Astrocyte (in vitro differentiated cells and primary cell): ENCODE results near the gene SWT1. TPM values are rescaled to one million over a fixed set of nuclear protein-coding genes. Genes with fewer than 3 reads are reported as not detected.

Experiments used
- DNase-seq: peaks from one replicate; pipeline ENCODE4 v3.0.0-alpha.2; 2010; ENCODE audit warnings: low read depth
- FAIRE-seq: peaks from 2 replicates; lab custom pipeline; 2011; peaks lifted over from hg19 to GRCh38; lab: Jason Lieb, UNC
- H2AFZ ChIP-seq: 2 replicates; pipeline ENCODE4 v1.6.0; 2012; ENCODE audit warnings: low read depth, low read length, inconsistent platforms
- H3K27ac ChIP-seq: 2 replicates; pipeline ENCODE4 v1.5.1; 2011; ENCODE audit warnings: low read depth, low read length, inconsistent platforms
- H3K27me3 ChIP-seq: 2 replicates; pipeline ENCODE4 v1.6.0; 2011; ENCODE audit warnings: low read length, inconsistent platforms; ENCODE audit not compliant: insufficient read depth
- H3K36me3 ChIP-seq: 2 replicates; pipeline ENCODE4 v1.5.1; 2011; ENCODE audit warnings: low read length, inconsistent platforms; ENCODE audit not compliant: insufficient read depth
- H3K4me1 ChIP-seq: 2 replicates; pipeline ENCODE4 v1.5.1; 2011; ENCODE audit warnings: low read length, inconsistent platforms; ENCODE audit not compliant: insufficient read depth
- H3K4me2 ChIP-seq: 2 replicates; pipeline ENCODE4 v1.6.0; 2012; ENCODE audit warnings: low read length, inconsistent platforms
- H3K4me3 ChIP-seq: 2 replicates; pipeline ENCODE4 v1.5.1; 2011; ENCODE audit warnings: low read depth, mild to moderate bottlenecking, low read length, inconsistent platforms; ENCODE audit not compliant: insufficient read depth
- H3K79me2 ChIP-seq: 2 replicates; pipeline ENCODE4 v1.6.0; 2012; ENCODE audit warnings: mild to moderate bottlenecking, low read length, inconsistent platforms; ENCODE audit not compliant: insufficient read depth
- H3K9ac ChIP-seq: 2 replicates; pipeline ENCODE4 v1.6.0; 2012; ENCODE audit warnings: mild to moderate bottlenecking, low read length, inconsistent platforms
- H3K9me3 ChIP-seq: 2 replicates; pipeline ENCODE4 v1.5.1; 2012; ENCODE audit warnings: low read depth, mild to moderate bottlenecking, low read length, inconsistent platforms; ENCODE audit not compliant: insufficient read depth
- H4K20me1 ChIP-seq: 2 replicates; pipeline ENCODE4 v1.6.0; 2012; ENCODE audit warnings: low read length, inconsistent platforms; ENCODE audit not compliant: insufficient read depth
- H3K27ac Mint-ChIP-seq: one replicate; pipeline ENCODE4 v1.8.0; 2021; ENCODE audit warnings: mild to moderate bottlenecking, mixed read lengths; ENCODE audit not compliant: unreplicated experiment
- H3K27me3 Mint-ChIP-seq: one replicate; pipeline ENCODE4 v1.8.0; 2021; ENCODE audit warnings: low read depth, mixed read lengths; ENCODE audit not compliant: unreplicated experiment
- H3K36me3 Mint-ChIP-seq: one replicate; pipeline ENCODE4 v1.8.0; 2021; ENCODE audit warnings: low read depth, mixed read lengths; ENCODE audit not compliant: unreplicated experiment
- H3K4me1 Mint-ChIP-seq: one replicate; pipeline ENCODE4 v1.8.0; 2021; ENCODE audit warnings: low read depth, mixed read lengths; ENCODE audit not compliant: unreplicated experiment
- H3K4me3 Mint-ChIP-seq: one replicate; pipeline ENCODE4 v1.8.0; 2021; ENCODE audit warnings: mild to moderate bottlenecking, moderate library complexity, mixed read lengths; ENCODE audit not compliant: unreplicated experiment
- H3K9me3 Mint-ChIP-seq: one replicate; pipeline ENCODE4 v1.8.0; 2021; ENCODE audit warnings: mild to moderate bottlenecking, mixed read lengths; ENCODE audit not compliant: unreplicated experiment
- CTCF ChIP-seq: IDR thresholded peaks from 2 replicates; pipeline ENCODE4 v1.5.1; 2011; ENCODE audit warnings: low read depth, mild to moderate bottlenecking, inconsistent platforms, low read length, moderate library complexity; ENCODE audit not compliant: insufficient read depth
- EZH2 ChIP-seq: IDR thresholded peaks from 2 replicates; pipeline ENCODE4 v1.6.1; 2012; ENCODE audit warnings: mild to moderate bottlenecking, low read length, inconsistent platforms; ENCODE audit not compliant: insufficient read depth
- total RNA-seq: library from RNA; stranded (reverse); gene quantifications from 2 replicates; pipeline ENCODE4 v1.2.1, GENCODE V29; 2021

Gene SWT1
- total RNA-seq, 1 donor from 2014 or later: 5.4 TPM

- TF ChIP-seq EZH2 (no peak), CTCF (no peak)
- no peaks in the 10 kb centered on the region for H3K27me3 ChIP-seq
- Mint-ChIP-seq H3K4me3 (no peak overlapping the region), H3K36me3 (peaks cover 7% of the 10 kb centered on the region), H3K4me1 (no peaks in the 10 kb centered on the region), H3K27me3 (no peaks in the 10 kb centered on the region), H3K9me3 (no peaks in the 10 kb centered on the region), H3K27ac (no peak overlapping the region)
- no peaks in the 10 kb centered on the region for H4K20me1 ChIP-seq
- FAIRE-seq (no peak), DNase-seq (no peak)
- H2AFZ ChIP-seq: no peak overlapping the region
- no peak overlapping the region for H3K4me3 ChIP-seq
- no peak overlapping the region for H3K27ac ChIP-seq
- no peaks in the 10 kb centered on the region for H3K79me2 ChIP-seq
- H3K4me1 ChIP-seq: no peaks in the 10 kb centered on the region
- H3K9me3 ChIP-seq: no peaks in the 10 kb centered on the region
- H3K4me2 ChIP-seq: no peak overlapping the region
- peaks cover 14% of the 10 kb centered on the region for H3K36me3 ChIP-seq
- no peak overlapping the region for H3K9ac ChIP-seq
Observed at GRCh38 chr1:185291652-185292051, 134.7 kb downstream of the SWT1 start.

GRCh38 chr1:185292237-185292636, 135.3 kb downstream of the SWT1 start:
- peaks cover 7% of the 10 kb centered on the region for H3K36me3 Mint-ChIP-seq
- DNase-seq (no peak), FAIRE-seq (no peak)
- no peaks in the 10 kb centered on the region for H3K79me2 ChIP-seq
- H3K9me3 ChIP-seq: no peaks in the 10 kb centered on the region
- TF ChIP-seq EZH2: no peak
- no peak for TF ChIP-seq CTCF
- H2AFZ ChIP-seq: no peak overlapping the region
- no peak overlapping the region for H3K4me3 ChIP-seq
- H3K9ac ChIP-seq: no peak overlapping the region
- no peaks in the 10 kb centered on the region for H4K20me1 ChIP-seq
- H3K4me1 Mint-ChIP-seq: no peaks in the 10 kb centered on the region
- no peaks in the 10 kb centered on the region for H3K27me3 ChIP-seq
- H3K36me3 ChIP-seq: peaks cover 20% of the 10 kb centered on the region
- H3K4me1 ChIP-seq: no peaks in the 10 kb centered on the region
- no peak overlapping the region for H3K4me3 Mint-ChIP-seq
- H3K27ac ChIP-seq: no peak overlapping the region
- H3K27ac Mint-ChIP-seq: no peak overlapping the region
- no peak overlapping the region for H3K4me2 ChIP-seq
- H3K9me3 Mint-ChIP-seq: no peaks in the 10 kb centered on the region
- no peaks in the 10 kb centered on the region for H3K27me3 Mint-ChIP-seq

- no peaks in the 10 kb centered on the region for H3K4me1 ChIP-seq
- no peak overlapping the region for H3K4me3 ChIP-seq
- Mint-ChIP-seq H3K4me3 (no peak overlapping the region), H3K4me1 (peaks cover 13% of the 10 kb centered on the region), H3K9me3 (no peaks in the 10 kb centered on the region), H3K27me3 (no peaks in the 10 kb centered on the region), H3K36me3 (peaks cover 11% of the 10 kb centered on the region), H3K27ac (no peak overlapping the region)
- peaks cover 31% of the 10 kb centered on the region for H3K36me3 ChIP-seq
- H3K27ac ChIP-seq: no peak overlapping the region
- H2AFZ ChIP-seq: no peak overlapping the region
- H3K9me3 ChIP-seq: no peaks in the 10 kb centered on the region
- H3K9ac ChIP-seq: no peak overlapping the region
- H3K79me2 ChIP-seq: no peaks in the 10 kb centered on the region
- TF ChIP-seq EZH2 (no peak), CTCF (no peak)
- FAIRE-seq (no peak), DNase-seq (no peak)
- H3K4me2 ChIP-seq: no peak overlapping the region
- no peaks in the 10 kb centered on the region for H3K27me3 ChIP-seq
- H4K20me1 ChIP-seq: no peaks in the 10 kb centered on the region
Observed at GRCh38 chr1:185293967-185294542, 137.1 kb downstream of the SWT1 start.
